Umbilical cord (tissue), 2 donors: ENCODE results near the gene FUCA1. TPM values are rescaled to one million over a fixed set of nuclear protein-coding genes. Genes with fewer than 3 reads are reported as not detected.
"Not testable (repeated sequence)": the region's sequence is repeated elsewhere in the genome, so short reads cannot be mapped to it uniquely, and the experiment has no call there.

Experiments
- DNase-seq: peaks from one replicate; pipeline ENCODE4 v3.0.0-alpha.2; 2015; ENCODE audit warnings: low spot score
- total RNA-seq: library from RNA; depleted of rRNA; stranded (reverse); fragments of >200 nt; gene quantifications from one replicate; pipeline ENCODE4 v1.2.3, GENCODE V29; 2014; ENCODE audit warnings: low replicate concordance; ENCODE audit not compliant: insufficient read depth

Gene FUCA1
- total RNA-seq, 1 donor from 2014 or later = 20.5 TPM

- DNase-seq = no peak
Measured at GRCh38 chr1:23896491-23896890, 28.4 kb upstream of the FUCA1 start.

GRCh38 chr1:23895993-23896392 is 27.9 kb upstream of the FUCA1 start:
- DNase-seq = no peak

- no peak for DNase-seq
Measured at GRCh38 chr1:23895082-23895481, 27.0 kb upstream of the FUCA1 start.

GRCh38 chr1:23889074-23889473 is 21.0 kb upstream of the FUCA1 start:
- DNase-seq = no peak

- DNase-seq = no peak
Measured at GRCh38 chr1:23885222-23885621, 17.1 kb upstream of the FUCA1 start.

GRCh38 chr1:23882746-23883145 is 14.7 kb upstream of the FUCA1 start:
- no peak for DNase-seq

GRCh38 chr1:23879809-23880208 is 11.7 kb upstream of the FUCA1 start:
- no peak for DNase-seq

GRCh38 chr1:23878668-23879067 is 10.6 kb upstream of the FUCA1 start:
- DNase-seq = no peak

- DNase-seq = no peak
Measured at GRCh38 chr1:23875382-23875781, 7.3 kb upstream of the FUCA1 start.

GRCh38 chr1:23872421-23872820 is 4.3 kb upstream of the FUCA1 start:
- no peak for DNase-seq

GRCh38 chr1:23869051-23869450 is 961 bp upstream of the FUCA1 start:
- peak; percentile 9 for DNase-seq

GRCh38 chr1:23868557-23869016 is 497 bp upstream of the FUCA1 start:
- DNase-seq = no peak

- no peak for DNase-seq
Measured at GRCh38 chr1:23867542-23867894, 572 bp downstream of the FUCA1 start.

GRCh38 chr1:23865543-23865930 is 2.6 kb downstream of the FUCA1 start:
- DNase-seq = peak; percentile 25

- DNase-seq = no peak
Measured at GRCh38 chr1:23864801-23865542, 3.1 kb downstream of the FUCA1 start.

GRCh38 chr1:23862640-23863039 is 5.5 kb downstream of the FUCA1 start:
- DNase-seq = no peak

- DNase-seq = no peak
Measured at GRCh38 chr1:23854568-23854967, 13.5 kb downstream of the FUCA1 start.

- DNase-seq = not testable (repeated sequence)
Measured at GRCh38 chr1:23853124-23853523, 15.0 kb downstream of the FUCA1 start.

- DNase-seq = not testable (repeated sequence)
Measured at GRCh38 chr1:23851406-23851805, 16.7 kb downstream of the FUCA1 start.

GRCh38 chr1:23848673-23849616 is 19.1 kb downstream of the FUCA1 start:
- DNase-seq = no peak

GRCh38 chr1:23847482-23848095 is 20.5 kb downstream of the FUCA1 start:
- DNase-seq = not testable (repeated sequence)

- no peak for DNase-seq
Measured at GRCh38 chr1:23845163-23845562, 22.9 kb downstream of the FUCA1 start.
